GM12873 (cell line): ENCODE results near the gene IRGC.

Experiments
- TF ChIP-seq, protein P1 (sequence below): IDR thresholded peaks from 2 replicates; pipeline ENCODE4 v1.5.1; 2012; ENCODE audit warnings: low read depth, mild to moderate bottlenecking, moderate library complexity, low read length, control low read depth; ENCODE audit not compliant: insufficient read depth; ENCODE audit errors: missing control alignments

The IRGC gene

DNA sequence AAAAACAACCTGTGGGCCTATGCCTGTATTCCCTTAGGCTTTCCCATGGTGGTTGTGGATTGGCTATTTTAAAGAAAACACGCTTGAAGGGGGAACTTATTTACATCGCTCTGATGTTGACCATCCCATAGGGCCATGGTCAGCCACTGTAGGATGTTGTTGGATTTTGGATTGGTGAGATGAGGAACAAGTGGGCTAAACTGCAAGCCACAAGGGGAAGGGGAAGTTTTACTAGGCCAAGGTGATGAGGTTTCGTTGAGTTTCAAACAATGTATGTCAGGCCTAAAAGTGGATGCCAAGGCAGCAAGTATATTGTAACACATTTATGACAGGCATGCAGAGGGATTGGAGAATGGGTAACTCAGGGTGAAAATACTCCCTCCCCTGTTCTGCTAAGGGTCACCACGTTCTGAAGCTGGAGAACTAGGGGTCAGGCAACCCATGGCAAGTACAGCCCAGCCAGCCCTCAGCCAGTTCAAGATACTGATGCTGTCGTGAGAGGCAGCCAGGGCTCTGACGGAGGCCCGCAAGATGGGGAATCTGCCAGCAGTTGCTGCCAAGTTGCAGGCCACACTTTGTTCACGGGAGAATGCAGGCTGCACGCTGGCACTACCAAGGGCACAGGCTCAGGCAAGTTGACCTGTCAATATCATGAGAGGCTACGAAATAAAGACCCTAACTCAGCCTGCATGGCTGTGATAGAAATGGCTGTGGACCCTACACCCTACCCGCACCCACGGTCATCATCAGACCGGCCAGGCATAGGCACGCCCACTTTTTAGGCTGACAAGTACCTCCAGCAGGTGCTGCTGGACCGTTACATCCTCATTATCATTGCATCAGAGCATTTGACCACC lies 11.1 kb downstream of the IRGC start:
- TF ChIP-seq, protein P1, sequence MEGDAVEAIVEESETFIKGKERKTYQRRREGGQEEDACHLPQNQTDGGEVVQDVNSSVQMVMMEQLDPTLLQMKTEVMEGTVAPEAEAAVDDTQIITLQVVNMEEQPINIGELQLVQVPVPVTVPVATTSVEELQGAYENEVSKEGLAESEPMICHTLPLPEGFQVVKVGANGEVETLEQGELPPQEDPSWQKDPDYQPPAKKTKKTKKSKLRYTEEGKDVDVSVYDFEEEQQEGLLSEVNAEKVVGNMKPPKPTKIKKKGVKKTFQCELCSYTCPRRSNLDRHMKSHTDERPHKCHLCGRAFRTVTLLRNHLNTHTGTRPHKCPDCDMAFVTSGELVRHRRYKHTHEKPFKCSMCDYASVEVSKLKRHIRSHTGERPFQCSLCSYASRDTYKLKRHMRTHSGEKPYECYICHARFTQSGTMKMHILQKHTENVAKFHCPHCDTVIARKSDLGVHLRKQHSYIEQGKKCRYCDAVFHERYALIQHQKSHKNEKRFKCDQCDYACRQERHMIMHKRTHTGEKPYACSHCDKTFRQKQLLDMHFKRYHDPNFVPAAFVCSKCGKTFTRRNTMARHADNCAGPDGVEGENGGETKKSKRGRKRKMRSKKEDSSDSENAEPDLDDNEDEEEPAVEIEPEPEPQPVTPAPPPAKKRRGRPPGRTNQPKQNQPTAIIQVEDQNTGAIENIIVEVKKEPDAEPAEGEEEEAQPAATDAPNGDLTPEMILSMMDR: no peak

DNA sequence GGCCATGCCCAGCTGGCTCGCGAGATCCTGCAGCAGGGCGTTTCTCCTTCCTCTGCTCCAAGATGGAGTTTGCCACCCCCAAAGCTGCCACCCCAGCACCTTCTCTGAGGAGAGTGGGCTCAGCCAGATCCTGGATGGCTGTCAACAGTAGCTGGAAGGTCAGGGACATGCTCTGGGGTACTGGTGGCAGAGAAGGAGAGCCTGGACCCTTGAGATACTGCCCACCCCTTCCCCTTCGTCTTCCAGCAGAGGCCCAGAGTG lies 11.6 kb downstream of the IRGC start:
- TF ChIP-seq, protein P1: no peak

DNA sequence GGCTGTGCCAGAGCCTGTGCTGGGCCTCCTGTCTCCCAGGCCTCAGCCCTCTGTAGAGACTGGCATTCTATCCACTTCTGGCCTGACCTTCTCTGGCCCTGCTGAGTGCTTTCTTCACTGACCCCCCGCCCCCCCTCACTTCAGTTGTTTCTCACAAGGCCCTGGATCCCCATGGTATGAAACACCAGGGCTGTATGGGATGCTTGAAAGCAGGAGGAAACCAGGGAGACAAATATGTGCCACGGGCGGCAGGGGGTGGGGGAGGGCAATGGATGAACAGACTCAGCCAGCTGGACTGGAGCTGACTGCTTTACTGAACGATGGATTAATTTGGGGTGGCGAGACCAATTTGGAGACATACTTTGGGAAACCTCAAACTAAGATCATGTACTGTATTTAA lies 14.0 kb downstream of the IRGC start:
- TF ChIP-seq, protein P1: no peak

DNA sequence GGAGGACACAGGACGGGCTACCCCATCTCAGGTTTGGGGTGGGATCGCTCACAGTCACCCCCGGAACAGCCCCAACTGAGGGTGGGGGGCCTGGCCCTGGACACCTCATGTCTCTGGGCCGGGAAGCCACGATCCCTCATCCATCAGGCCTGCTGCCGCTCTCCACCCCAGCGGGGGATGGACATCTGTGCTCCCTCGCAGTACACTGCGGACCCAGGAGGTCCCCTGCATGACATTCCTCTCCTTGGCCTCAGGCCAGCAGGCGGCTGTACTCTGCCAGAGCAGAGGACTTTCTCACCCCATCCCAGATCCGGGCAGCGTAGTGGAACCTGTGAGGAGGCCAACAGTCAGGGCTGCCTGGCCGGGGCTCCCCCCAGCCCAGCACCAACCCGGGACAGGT lies 15.5 kb downstream of the IRGC start:
- TF ChIP-seq, protein P1: no peak

GRCh38 chr19:43731846-43732245 lies 16.0 kb downstream of the IRGC start:
- TF ChIP-seq, protein P1: no peak

DNA sequence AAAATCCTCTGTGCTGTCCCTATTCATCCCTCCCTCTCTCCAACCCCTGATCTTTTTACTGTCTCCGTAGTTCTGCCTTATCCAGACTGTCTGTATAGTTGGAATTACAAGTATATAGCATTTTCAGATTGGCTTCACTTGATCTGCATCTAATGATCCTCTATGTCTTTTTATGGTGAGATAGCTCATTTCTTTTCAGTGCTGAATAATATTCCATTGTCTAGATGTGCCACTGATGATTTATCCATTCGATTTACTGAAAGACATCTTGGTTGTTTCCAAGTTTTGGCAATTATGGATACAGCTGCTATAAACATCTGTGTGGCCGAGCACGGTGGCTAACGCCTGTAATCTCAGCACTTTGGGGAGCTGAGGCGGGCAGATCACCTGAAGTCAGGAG lies 19.1 kb downstream of the IRGC start:
- TF ChIP-seq, protein P1: no peak

DNA sequence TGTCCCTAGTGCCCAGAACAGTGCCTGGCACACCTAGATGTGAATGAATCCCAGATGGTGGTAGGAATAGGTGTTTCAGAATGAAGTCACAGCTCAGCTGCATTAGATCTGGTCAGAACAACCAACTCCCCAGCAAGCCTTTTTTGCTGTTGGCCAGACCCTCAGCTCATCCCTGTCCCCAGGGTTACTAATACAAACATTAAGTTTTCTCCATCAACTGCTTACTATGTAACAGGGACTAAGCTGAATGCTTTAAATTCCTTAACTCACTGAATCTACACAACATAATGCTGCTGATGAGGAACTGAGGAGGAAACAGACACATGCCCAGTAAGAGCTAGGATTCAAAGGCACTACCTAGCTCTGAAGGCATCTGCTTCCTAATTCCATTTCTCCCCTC lies 20.1 kb downstream of the IRGC start:
- TF ChIP-seq, protein P1: no peak
